ENCODE data around the gene HIVEP2.

DNA sequence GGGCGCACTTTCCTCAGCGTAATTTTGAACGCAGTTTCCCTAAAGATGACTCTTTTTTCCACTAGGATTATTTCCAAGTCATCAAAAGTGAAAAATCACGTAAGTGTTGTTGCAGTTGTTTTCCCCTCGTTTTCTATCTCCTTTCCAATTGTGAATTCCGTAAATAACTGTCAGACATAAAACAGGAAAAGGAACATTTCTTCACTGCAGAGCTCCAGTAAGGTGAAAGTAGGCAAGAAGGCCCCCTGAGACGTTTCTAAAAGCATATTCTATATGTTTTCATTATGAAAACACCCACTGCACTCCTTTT, 17.8 kb downstream of the HIVEP2 start:
- TF ChIP-seq, protein P1, sequence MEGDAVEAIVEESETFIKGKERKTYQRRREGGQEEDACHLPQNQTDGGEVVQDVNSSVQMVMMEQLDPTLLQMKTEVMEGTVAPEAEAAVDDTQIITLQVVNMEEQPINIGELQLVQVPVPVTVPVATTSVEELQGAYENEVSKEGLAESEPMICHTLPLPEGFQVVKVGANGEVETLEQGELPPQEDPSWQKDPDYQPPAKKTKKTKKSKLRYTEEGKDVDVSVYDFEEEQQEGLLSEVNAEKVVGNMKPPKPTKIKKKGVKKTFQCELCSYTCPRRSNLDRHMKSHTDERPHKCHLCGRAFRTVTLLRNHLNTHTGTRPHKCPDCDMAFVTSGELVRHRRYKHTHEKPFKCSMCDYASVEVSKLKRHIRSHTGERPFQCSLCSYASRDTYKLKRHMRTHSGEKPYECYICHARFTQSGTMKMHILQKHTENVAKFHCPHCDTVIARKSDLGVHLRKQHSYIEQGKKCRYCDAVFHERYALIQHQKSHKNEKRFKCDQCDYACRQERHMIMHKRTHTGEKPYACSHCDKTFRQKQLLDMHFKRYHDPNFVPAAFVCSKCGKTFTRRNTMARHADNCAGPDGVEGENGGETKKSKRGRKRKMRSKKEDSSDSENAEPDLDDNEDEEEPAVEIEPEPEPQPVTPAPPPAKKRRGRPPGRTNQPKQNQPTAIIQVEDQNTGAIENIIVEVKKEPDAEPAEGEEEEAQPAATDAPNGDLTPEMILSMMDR (IDR thresholded peaks at IDR 0.05; ENCODE audit: insufficient read depth, low read length) = no peak
- no peak for TF ChIP-seq GABPA (IDR thresholded peaks at IDR 0.05; ENCODE audit: low read depth)
- TF ChIP-seq SPI1 (IDR thresholded peaks at IDR 0.05; ENCODE audit: borderline replicate concordance, low read depth) = no peak
- TF ChIP-seq POLR2AphosphoS5 (IDR thresholded peaks at IDR 0.05; ENCODE audit: low read depth) = no peak
- TF ChIP-seq, protein P2, sequence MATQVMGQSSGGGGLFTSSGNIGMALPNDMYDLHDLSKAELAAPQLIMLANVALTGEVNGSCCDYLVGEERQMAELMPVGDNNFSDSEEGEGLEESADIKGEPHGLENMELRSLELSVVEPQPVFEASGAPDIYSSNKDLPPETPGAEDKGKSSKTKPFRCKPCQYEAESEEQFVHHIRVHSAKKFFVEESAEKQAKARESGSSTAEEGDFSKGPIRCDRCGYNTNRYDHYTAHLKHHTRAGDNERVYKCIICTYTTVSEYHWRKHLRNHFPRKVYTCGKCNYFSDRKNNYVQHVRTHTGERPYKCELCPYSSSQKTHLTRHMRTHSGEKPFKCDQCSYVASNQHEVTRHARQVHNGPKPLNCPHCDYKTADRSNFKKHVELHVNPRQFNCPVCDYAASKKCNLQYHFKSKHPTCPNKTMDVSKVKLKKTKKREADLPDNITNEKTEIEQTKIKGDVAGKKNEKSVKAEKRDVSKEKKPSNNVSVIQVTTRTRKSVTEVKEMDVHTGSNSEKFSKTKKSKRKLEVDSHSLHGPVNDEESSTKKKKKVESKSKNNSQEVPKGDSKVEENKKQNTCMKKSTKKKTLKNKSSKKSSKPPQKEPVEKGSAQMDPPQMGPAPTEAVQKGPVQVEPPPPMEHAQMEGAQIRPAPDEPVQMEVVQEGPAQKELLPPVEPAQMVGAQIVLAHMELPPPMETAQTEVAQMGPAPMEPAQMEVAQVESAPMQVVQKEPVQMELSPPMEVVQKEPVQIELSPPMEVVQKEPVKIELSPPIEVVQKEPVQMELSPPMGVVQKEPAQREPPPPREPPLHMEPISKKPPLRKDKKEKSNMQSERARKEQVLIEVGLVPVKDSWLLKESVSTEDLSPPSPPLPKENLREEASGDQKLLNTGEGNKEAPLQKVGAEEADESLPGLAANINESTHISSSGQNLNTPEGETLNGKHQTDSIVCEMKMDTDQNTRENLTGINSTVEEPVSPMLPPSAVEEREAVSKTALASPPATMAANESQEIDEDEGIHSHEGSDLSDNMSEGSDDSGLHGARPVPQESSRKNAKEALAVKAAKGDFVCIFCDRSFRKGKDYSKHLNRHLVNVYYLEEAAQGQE (IDR thresholded peaks at IDR 0.05; ENCODE audit: insufficient replicate concordance, low read depth) = no peak

Data from HL-60 (cell line).